Endothelial cell of umbilical vein (primary cell): Measurements from ENCODE around the gene A1CF. TPM values are rescaled to one million over a fixed set of nuclear protein-coding genes. Genes with fewer than 3 reads are reported as not detected.

Experiments
- BruUV-seq: library from RNA; stranded (reverse); fragments of 400-500 nt; replicated peaks from 2 replicates; lab custom pipeline; 2021; lab: Mats Ljungman, UMichigan
- CTCF ChIA-PET: fragments of 300-600, 350-600 bp; sonication (Branson Sonifier 250); formaldehyde crosslinking; loops from one replicate; lab custom pipeline; 2021; ENCODE audit warnings: antibody characterized with exemption, inconsistent platforms; lab: Charles Lee
- POLR2A ChIA-PET: fragments of 300-600, 350-600 bp; sonication (Branson Sonifier 250); formaldehyde crosslinking; loops from one replicate; lab custom pipeline; 2021; ENCODE audit warnings: antibody characterized with exemption, inconsistent platforms; lab: Charles Lee
- DNase-seq: peaks from one replicate; pipeline ENCODE4 v3.0.0-alpha.2; 2011; ENCODE audit warnings: low read depth, low spot score
- FAIRE-seq: peaks from 2 replicates; lab custom pipeline; 2011; peaks lifted over from hg19 to GRCh38; lab: Jason Lieb, UNC
- H2AFZ ChIP-seq: 2 replicates; pipeline ENCODE4 v1.6.0; 2012; ENCODE audit warnings: low read depth, low read length, control low read depth, inconsistent platforms
- H3K27ac ChIP-seq: 2 replicates; pipeline ENCODE4 v1.5.1; 2011; ENCODE audit warnings: low read depth, mild to moderate bottlenecking, control low read depth, low read length, moderate library complexity; ENCODE audit not compliant: insufficient read depth
- H3K27me3 ChIP-seq, 2 experiments: 2 replicates each; pipeline versions ENCODE4 v1.6.0 to v1.6.1; 2011; ENCODE audit warnings: low read length in 2 of 2, mixed read lengths in 1 of 2; ENCODE audit not compliant: control insufficient read depth in 2 of 2, insufficient read depth in 2 of 2
- H3K36me3 ChIP-seq, 2 experiments: 2 replicates in 1 of 2; 3 replicates in 1 of 2; pipeline ENCODE4 v1.5.1; 2011; ENCODE audit warnings: low read length in 2 of 2, mild to moderate bottlenecking in 1 of 2, moderate library complexity in 1 of 2; ENCODE audit not compliant: control insufficient read depth in 2 of 2, insufficient read depth in 2 of 2; ENCODE audit errors: extremely low read depth in 1 of 2
- H3K4me1 ChIP-seq: 3 replicates; pipeline ENCODE4 v1.5.1; 2011; ENCODE audit warnings: mild to moderate bottlenecking, low read length; ENCODE audit not compliant: control insufficient read depth, insufficient read depth; ENCODE audit errors: extremely low read depth
- H3K4me2 ChIP-seq: 2 replicates; pipeline ENCODE4 v1.6.1; 2011; ENCODE audit warnings: low read length, control low read depth, mixed read lengths; ENCODE audit not compliant: insufficient read depth
- H3K4me3 ChIP-seq, 3 experiments: fragments of 200-600 bp in 1 of 3; sonication (generic), shearing (Covaris generic) in 1 of 3; replicated peaks in 1 of 3; 2 replicates each; pipeline ENCODE4 v1.5.1; 2011 to 2016; ENCODE audit warnings: control low read depth in 3 of 3, low read length in 3 of 3, mild to moderate bottlenecking in 2 of 3, inconsistent platforms in 1 of 3, low read depth in 1 of 3, moderate library complexity in 1 of 3; ENCODE audit not compliant: insufficient read depth in 1 of 3
- H3K79me2 ChIP-seq: 2 replicates; pipeline ENCODE4 v1.6.0; 2012; ENCODE audit warnings: low read length, inconsistent platforms; ENCODE audit not compliant: control insufficient read depth, insufficient read depth
- H3K9ac ChIP-seq: replicated peaks from 2 replicates; pipeline ENCODE3; 2011; ENCODE audit warnings: low read length, control low read depth; ENCODE audit not compliant: insufficient read depth; ENCODE audit errors: extremely low read depth
- H3K9me1 ChIP-seq: replicated peaks from 3 replicates; pipeline ENCODE4 v1.6.0; 2011; ENCODE audit warnings: mild to moderate bottlenecking, low read length; ENCODE audit not compliant: control insufficient read depth, insufficient read depth; ENCODE audit errors: extremely low read depth
- H3K9me3 ChIP-seq: replicated peaks from 2 replicates; pipeline ENCODE4 v1.5.1; 2012; ENCODE audit warnings: low read length, inconsistent platforms; ENCODE audit not compliant: control insufficient read depth, insufficient read depth
- H4K20me1 ChIP-seq: replicated peaks from 2 replicates; pipeline ENCODE3; 2011; ENCODE audit warnings: mild to moderate bottlenecking, low read length; ENCODE audit not compliant: control insufficient read depth, insufficient read depth; ENCODE audit errors: extremely low read depth
- EZH2 ChIP-seq: IDR thresholded peaks from 2 replicates; pipeline ENCODE4 v1.6.1; 2012; ENCODE audit warnings: borderline replicate concordance, low read depth, mild to moderate bottlenecking, moderate library complexity, low read length, inconsistent platforms; ENCODE audit not compliant: severe bottlenecking
- FOS ChIP-seq: IDR thresholded peaks from 2 replicates; pipeline ENCODE4 v1.6.1; 2011; ENCODE audit warnings: mild to moderate bottlenecking, low read length, moderate library complexity, borderline replicate concordance; ENCODE audit not compliant: insufficient read depth
- GATA2 ChIP-seq: IDR thresholded peaks from 2 replicates; pipeline ENCODE4 v1.7.0; 2011; ENCODE audit warnings: low read depth, mild to moderate bottlenecking, moderate library complexity, mixed read lengths, low read length; ENCODE audit not compliant: insufficient read length, insufficient read depth
- JUN ChIP-seq: IDR thresholded peaks from 2 replicates; pipeline ENCODE4 v1.6.1; 2011; ENCODE audit warnings: borderline replicate concordance, low read depth; ENCODE audit not compliant: insufficient read length, insufficient read depth
- MAX ChIP-seq: IDR thresholded peaks from 2 replicates; pipeline ENCODE4 v1.6.1; 2011; ENCODE audit not compliant: insufficient read depth, insufficient read length
- MYC ChIP-seq: IDR thresholded peaks from one replicate; pipeline ENCODE4 v1.6.1; 2011; ENCODE audit warnings: mild to moderate bottlenecking, low read depth, low read length
- POLR2A ChIP-seq: IDR thresholded peaks from 2 replicates; pipeline ENCODE4 v1.6.1; 2012; ENCODE audit warnings: low read depth, mild to moderate bottlenecking, control low read depth, low read length
- POLR2AphosphoS5 ChIP-seq: IDR thresholded peaks from 2 replicates; pipeline ENCODE4 v1.6.1; 2012; ENCODE audit warnings: low read depth, mild to moderate bottlenecking, control low read depth, low read length, moderate library complexity; ENCODE audit not compliant: insufficient read depth
- dilution Hi-C: fragments of 300-500 bp; cut with MboI; formaldehyde crosslinking; loops from one replicate; pipeline ENCODE4 v1.15.0; 2019; ENCODE audit warnings: low sequenced_read_pairs; ENCODE audit not compliant: extremely low pct_ligation_motif_present
- intact Hi-C: fragments of 100-400 bp; cut with micrococcal nuclease; formaldehyde crosslinking; loops from one replicate; pipeline ENCODE4 v1.10.0; 2022
- polyA plus RNA-seq, 4 experiments: library from polyadenylated mRNA; depleted of rRNA in 3 of 4; stranded (reverse) in 3 of 4; unstranded in 1 of 4; fragments of >200 nt; gene quantifications; 2 replicates each; pipeline versions ENCODE4 v1.2.1 to v1.2.3, GENCODE V29; 2011 to 2012; ENCODE audit warnings: missing spikeins in 1 of 4
- total RNA-seq: library from RNA; stranded (reverse); gene quantifications from 2 replicates; pipeline ENCODE4 v1.2.3, GENCODE V29; 2021
- TF ChIP-seq, protein P1 (sequence below), 2 donors: IDR thresholded peaks; 1 replicate in 1 of 2; 2 replicates in 1 of 2; pipeline ENCODE4 v1.5.1; 2011; ENCODE audit warnings: low read length in 2 of 2, mild to moderate bottlenecking in 2 of 2, moderate library complexity in 2 of 2, control low read depth in 1 of 2, inconsistent platforms in 1 of 2, low read depth in 1 of 2; ENCODE audit not compliant: insufficient read depth in 1 of 2; ENCODE audit errors: extremely low read depth in 1 of 2

A1CF gene
- total and polyA plus RNA-seq, 2 donors (not counting 3 experiments of a cell fraction or from before 2014, with no cell fraction given), result not detected

- peaks cover 2% of the 10 kb centered on the region for H3K9me1 ChIP-seq
- no peak overlapping the region for H3K9ac ChIP-seq
- DNase-seq (no peak), FAIRE-seq (no peak)
- BruUV-seq, result no TSS peak
- no peaks in the 10 kb centered on the region for H3K36me3 ChIP-seq
- H3K79me2 ChIP-seq, result no peaks in the 10 kb centered on the region
- dilution Hi-C loops (no loop called here), intact Hi-C loops (no loop called here)
- POLR2A ChIA-PET, result no interaction called here
- no peak overlapping the region for H3K27ac ChIP-seq
- H3K4me2 ChIP-seq, result no peak overlapping the region
- TF ChIP-seq MYC (no peak), MAX (no peak), FOS (no peak), POLR2A (no peak), EZH2 (no peak), GATA2 (no peak), POLR2AphosphoS5 (no peak), JUN (no peak)
- TF ChIP-seq, protein P1, sequence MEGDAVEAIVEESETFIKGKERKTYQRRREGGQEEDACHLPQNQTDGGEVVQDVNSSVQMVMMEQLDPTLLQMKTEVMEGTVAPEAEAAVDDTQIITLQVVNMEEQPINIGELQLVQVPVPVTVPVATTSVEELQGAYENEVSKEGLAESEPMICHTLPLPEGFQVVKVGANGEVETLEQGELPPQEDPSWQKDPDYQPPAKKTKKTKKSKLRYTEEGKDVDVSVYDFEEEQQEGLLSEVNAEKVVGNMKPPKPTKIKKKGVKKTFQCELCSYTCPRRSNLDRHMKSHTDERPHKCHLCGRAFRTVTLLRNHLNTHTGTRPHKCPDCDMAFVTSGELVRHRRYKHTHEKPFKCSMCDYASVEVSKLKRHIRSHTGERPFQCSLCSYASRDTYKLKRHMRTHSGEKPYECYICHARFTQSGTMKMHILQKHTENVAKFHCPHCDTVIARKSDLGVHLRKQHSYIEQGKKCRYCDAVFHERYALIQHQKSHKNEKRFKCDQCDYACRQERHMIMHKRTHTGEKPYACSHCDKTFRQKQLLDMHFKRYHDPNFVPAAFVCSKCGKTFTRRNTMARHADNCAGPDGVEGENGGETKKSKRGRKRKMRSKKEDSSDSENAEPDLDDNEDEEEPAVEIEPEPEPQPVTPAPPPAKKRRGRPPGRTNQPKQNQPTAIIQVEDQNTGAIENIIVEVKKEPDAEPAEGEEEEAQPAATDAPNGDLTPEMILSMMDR (IDR thresholded peaks at IDR 0.05; ENCODE audit: extremely low read depth in 1 of 2, insufficient read depth in 1 of 2, low read depth in 1 of 2, low read length in 2 of 2), result no peak
- no peak overlapping the region for H2AFZ ChIP-seq
- H3K27me3 ChIP-seq, result peaks cover 7 to 11% of the 10 kb centered on the region in 2 experiments
- no peaks in the 10 kb centered on the region for H3K9me3 ChIP-seq
- no peak overlapping the region for H3K4me3 ChIP-seq
- H4K20me1 ChIP-seq, result no peaks in the 10 kb centered on the region
- H3K4me1 ChIP-seq, result no peaks in the 10 kb centered on the region
- CTCF ChIA-PET, result interaction anchor here (1.5 kb wide), 1 partner anchor 11 kb away, joined by 7 read pairs; no protein-coding TSS in a partner anchor
These were observed 85.8 kb downstream of the A1CF start for GRCh38 chr10:50799595-50799994.
